ENCODE data around the gene FRAS1.
"Not testable (repeated sequence)": the region's sequence is repeated elsewhere in the genome, so short reads cannot be mapped to it uniquely, and the experiment has no call there.

Gene FRAS1

GRCh38 chr4:78547899-78548298, 490.8 kb downstream of the FRAS1 start:
- DNase-seq (ENCODE audit: low read depth, low spot score): not testable (repeated sequence)

DNA sequence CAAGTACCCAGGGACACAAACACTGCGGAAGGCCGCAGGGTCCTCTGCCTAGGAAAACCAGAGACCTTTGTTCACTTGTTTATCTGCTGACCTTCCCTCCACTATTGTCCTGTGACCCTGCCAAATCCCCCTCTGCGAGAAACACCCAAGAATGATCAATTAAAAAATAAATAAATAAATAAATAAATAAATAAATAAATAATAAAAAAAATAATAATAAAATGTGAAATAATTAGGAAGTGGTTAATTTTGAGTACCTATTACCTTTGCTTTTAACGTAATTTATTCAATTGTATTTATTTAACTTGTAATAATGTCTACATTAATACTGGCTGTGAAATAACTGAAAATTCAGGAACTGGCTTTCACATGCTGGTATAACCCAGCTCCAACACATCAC, 491.8 kb downstream of the FRAS1 start:
- DNase-seq (ENCODE audit: low read depth, low spot score): not testable (repeated sequence)

DNA sequence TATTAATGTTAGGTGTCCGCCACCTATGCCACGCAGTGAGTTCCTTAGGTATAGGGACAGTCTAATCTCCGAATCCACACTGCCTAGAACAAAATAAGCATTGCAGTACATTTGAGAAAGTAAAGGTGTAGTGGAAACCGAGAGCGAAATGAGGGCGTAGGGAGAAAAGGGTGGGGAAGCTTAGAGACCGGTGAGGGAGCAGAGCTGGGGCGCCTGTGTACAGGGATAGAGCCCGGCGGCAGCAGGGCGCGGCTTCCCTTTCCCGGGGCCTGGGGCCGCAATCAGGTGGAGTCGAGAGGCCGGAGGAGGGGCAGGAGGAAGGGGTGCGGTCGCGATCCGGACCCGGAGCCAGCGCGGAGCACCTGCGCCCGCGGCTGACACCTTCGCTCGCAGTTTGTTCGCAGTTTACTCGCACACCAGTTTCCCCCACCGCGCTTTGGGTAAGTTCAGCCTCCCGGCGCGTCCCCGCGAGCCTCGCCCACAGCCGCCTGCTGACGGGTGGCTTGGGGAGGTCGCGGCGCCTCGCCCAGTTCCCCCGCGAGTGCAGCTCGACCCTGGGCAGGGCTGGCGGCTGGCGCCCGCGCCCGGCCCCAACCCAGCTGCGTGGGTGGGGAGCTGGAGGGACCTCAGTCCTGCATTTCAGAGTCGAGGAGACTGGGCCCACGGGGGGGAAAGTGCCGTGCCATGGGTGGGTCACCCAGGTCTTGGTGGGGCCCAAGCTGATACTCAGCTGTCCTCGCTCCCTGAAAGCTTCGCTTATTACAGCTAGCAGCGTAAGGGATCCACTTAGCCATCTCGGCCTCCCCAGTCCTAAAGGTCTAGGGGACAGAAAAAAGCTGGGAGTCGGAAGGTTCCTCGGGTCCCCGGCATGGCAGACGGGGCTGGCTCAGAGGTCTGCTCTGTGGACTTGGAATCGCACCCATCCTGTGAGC, 494.6 kb downstream of the FRAS1 start, which contains the start of gene ANXA3:
Gene ANXA3, plus strand, starts transcription at position 351 of the 932 bp plus-strand sequence. CDS start 2,704 bp downstream, outside the sequence.
- DNase-seq (ENCODE audit: low read depth, low spot score): no peak

GRCh38 chr4:78552389-78553042, 495.4 kb downstream of the FRAS1 start:
- no peak for DNase-seq (ENCODE audit: low read depth, low spot score)

DNA sequence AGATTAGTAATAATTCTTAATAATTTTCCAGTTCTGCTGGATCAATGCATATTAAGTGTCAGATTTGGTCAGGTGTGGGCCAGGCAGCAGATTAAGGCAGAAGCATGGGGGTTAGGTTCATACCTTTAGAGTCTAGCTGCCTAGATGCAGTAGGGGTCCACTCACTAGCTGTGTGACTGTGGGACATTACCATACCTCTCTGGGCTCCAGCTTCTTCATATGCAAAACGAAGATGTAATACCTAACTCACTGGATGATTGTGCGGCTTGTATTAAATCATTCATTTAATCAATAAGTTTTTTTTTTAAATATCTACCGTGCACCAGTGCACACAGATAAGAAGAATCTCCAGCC, 495.9 kb downstream of the FRAS1 start:
- DNase-seq (ENCODE audit: low read depth, low spot score): no peak

GRCh38 chr4:78553529-78554060, 496.5 kb downstream of the FRAS1 start:
- DNase-seq (ENCODE audit: low read depth, low spot score): no peak

- no peak for DNase-seq (ENCODE audit: low read depth, low spot score)
These were observed 499.5 kb downstream of the FRAS1 start for GRCh38 chr4:78556665-78557064.

DNA sequence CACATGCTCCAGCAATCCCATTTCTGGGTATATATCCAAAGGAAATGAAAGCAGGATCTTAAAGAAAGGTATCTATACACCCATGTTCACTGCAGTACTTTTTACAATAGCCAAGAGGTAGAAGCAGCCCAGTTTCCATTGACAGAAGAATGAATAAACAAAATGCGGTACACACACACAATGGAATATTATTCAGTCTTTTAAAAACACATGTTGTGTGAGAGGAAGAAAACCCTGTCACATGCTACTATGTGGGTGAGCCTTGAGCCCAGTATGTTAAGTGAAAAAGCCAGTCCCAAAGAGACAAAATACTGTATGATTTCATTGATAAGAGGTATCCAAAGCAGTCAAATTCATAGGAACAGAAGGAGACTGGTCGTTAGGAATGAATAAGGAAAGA, 500.7 kb downstream of the FRAS1 start:
- no peak for DNase-seq (ENCODE audit: low read depth, low spot score)

DNA sequence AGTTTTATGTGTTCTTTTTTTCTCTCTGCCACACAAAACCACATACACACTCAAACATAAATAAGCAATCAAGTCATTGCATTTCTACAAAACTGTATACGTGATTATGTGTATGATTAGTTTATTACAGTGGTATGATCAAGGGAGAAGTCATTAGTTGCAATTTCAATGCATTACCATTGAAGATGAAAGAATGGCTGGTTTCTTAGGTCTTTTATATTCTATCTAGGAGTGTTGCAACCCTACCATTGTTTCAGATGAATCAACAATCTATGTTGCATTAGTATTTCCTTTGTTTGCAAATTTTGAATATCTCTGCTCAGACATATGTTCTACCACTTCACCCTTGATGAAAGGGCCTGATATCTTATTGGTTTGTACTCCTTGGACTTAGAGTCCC, 501.3 kb downstream of the FRAS1 start:
- DNase-seq (ENCODE audit: low read depth, low spot score): no peak

DNA sequence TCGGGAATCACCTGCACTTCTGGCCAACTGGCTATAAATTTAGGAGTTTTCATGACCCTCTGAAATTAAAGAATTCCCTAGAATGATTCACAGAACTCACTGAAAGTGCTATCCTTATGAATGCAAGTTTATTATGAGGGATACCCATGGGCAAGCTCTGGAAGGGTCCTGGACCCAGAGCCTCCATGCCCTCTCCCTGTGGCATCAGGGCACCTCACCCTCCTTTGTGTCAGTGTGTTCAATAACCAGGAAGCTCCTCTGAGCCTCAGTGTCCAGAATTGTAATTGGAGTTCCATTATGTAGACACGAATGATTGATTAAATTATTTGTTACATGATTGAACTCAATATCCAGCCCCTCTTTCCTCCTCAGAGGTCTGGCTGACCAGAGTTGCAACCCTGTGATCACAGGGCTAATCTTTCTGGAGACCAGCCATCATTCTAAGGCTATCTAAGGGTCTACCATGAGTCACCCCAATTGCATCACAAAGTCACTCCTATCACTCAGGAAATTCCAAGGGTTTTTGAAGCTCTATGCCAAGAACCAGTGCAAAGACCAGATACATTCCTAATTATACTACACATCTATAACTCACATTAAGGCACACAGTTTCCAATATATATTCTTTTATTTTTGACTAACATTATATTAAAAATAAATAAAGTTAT, 503.3 kb downstream of the FRAS1 start:
- DNase-seq (ENCODE audit: low read depth, low spot score): no peak

DNA sequence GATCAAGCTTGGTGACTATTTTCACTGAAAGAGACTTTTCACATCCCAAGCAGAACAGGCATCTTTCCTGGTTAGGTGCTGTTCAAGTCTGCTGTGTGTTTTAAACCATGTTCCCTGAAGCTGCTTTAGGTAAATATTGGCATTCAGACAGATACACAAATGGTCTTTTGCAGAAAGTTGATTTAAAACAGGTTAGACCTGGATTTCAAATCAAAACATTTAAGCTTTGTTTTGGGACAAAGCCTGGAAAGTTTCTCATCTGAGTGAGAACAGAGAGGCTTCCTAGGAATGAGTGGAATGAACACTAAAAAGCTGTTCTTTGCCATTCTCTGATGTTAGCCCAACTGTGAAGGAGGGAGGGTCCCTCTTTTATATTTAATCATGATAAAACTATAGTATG, 504.6 kb downstream of the FRAS1 start:
- no peak for DNase-seq (ENCODE audit: low read depth, low spot score)

- no peak for DNase-seq (ENCODE audit: low read depth, low spot score)
These were observed 505.6 kb downstream of the FRAS1 start for GRCh38 chr4:78562687-78563086.

- no peak for DNase-seq (ENCODE audit: low read depth, low spot score)
These were observed 508.8 kb downstream of the FRAS1 start for GRCh38 chr4:78565971-78566372.

GRCh38 chr4:78566834-78567499, 509.8 kb downstream of the FRAS1 start:
- DNase-seq (ENCODE audit: low read depth, low spot score): no peak

DNA sequence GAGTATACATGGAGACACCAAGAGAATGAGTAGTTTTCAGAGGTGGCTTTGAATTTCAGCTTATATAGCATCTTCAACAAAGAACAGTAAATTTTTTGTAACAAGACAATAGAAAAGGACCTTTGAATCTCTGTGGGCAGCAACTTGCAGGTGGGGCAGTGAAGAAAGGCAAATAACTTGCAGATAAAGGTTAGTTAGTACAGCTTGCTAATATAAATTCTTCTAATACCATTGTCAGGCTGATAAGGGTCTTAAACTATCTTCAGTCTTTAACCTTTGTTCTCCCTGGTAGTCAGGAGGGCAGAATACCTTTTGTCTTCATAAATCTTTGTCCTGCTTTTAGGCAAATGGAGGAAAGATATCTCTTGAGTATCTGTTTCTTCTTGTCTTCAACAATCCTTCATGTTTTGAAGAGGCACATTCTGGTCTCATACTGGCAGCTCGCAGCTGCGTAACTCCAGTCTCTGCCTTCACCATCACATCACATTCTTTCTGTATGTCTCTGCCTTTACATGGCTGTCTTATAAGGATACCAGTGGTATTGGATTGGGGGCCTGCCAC, 510.5 kb downstream of the FRAS1 start:
- DNase-seq (ENCODE audit: low read depth, low spot score): no peak

DNA sequence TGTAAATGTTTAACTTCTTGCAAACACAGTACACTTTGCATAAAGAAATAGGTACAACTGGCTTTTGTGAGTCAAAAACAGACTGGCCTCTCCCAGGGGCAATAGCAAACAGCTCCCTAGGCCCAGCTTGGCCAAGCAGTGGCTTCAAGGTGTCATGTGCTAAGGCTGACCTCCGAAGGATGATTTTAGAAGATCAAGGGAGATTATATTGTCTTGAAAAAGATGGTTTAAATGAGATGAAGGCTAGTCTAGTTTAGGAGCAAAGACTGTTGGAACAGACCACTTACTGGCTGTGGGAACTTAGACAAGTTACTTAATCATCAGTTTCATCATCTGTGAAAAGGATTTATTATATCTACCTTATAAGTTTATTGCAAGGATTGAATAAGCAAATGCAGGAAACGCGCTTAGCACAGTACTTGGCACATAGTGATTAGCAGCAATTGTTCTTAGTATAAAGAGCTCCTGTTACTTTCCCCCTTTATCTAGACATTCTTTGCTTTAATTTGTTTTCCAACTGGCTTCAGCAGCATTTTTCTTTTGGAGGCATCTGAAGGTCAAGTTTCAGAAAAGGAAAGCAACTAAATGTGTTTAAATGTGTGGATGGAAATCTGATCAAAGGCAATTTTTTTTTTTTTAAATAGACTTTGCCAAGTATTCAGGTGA, 511.6 kb downstream of the FRAS1 start:
- DNase-seq (ENCODE audit: low read depth, low spot score): no peak

DNA sequence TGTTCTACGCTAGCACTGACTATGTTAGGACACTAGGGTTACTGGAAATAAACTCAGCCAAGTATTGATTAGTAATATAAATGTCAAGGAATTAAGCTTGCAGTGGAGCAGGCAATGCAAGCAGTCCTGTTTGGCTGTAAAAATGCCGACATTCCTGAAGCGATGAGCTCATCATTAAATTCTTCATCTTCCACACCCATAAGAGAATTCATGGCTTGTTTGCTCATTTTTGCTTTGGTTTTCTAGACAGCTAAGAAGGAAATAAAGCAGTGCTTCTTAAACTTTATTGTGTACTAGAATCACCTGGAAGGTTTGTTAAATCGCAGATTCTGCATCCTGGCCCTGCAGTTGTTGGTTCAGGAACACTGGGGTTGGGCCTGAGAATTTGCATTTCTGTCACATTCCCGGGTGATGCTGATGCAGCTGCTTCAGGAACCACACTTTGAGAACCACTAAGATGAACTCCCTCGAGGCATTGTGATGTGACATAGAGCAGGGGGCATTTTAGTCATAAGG, 512.2 kb downstream of the FRAS1 start:
- peak; percentile 15 for DNase-seq (ENCODE audit: low read depth, low spot score)

DNA sequence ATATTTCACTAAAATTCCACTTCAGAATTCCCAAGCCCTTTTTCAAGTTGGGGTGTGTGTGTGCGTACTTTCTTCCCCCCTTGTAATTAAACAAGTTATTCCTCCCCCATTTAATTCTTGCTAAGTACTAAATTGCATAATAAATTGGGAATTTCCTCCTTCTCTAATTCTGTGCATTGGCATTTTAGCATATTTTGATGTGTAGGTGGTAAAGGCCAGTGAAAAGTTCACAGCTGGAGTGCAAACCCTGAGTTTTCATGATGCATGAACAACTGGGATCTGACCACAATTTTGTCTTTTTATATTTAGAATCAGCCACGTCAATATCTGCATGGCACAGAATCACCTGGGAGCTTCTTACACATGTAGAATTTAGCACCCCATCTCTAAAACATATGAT, 513.0 kb downstream of the FRAS1 start:
- DNase-seq (ENCODE audit: low read depth, low spot score): no peak

DNA sequence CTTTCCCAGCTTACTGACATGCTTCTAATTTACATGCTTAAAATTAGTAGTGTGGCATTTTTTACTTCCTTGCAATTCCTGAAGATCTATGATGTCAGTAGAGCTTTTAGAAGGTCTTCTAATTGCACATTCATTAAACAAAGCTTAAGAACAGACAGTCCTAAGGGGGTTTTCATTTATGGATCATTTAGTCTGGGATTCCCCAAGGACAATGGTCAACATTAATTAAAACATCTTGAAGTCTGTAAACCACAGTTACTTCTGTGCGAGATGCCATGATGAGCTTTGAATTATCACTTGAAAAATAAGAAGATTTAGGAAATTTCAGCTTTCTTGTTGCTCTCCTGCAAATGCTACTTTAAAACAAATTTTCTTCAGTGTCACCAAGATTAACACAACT, 514.7 kb downstream of the FRAS1 start:
- no peak for DNase-seq (ENCODE audit: low read depth, low spot score)

DNA sequence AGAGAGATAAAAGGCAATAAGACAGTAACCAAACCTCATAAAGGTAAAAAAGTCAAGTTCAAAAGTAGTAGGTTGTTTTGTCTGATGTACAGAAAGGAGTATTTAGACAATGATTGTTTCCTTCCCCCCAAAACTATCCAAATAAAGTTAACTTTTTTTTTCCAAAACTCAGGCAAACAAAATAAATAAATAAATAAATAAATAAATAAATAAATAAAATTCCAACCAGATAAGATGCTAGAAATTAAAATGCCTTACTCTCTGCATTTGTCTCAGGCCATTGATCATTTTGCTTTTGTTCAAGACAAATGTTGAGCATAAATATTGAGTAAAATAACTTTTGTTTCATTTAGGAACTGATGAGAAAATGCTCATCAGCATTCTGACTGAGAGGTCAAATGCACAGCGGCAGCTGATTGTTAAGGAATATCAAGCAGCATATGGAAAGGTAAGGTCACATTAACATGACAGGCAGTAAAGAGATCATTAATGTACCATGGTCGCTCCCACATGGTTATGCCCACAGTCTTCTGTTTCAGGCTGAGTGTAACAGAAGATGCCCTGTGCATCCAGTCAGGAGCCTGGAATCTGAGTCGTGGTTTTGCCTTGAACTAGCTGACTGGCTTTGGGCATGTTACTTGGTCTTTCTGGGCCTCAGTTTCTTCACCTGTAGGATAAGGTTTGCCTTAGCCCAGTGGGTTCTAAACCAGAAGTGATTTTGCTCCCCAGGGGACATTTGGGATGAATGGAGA, 521.7 kb downstream of the FRAS1 start:
- DNase-seq (ENCODE audit: low read depth, low spot score): no peak

Data from smooth muscle cell of the brain vasculature (primary cell).